ENCODE measurements around the gene CHADL. TPM values are rescaled to one million over a fixed set of nuclear protein-coding genes. Genes with fewer than 3 reads are reported as not detected.
A peak's percentile ranks its signal among the peaks of the same experiment; 100 is the strongest.
"Not testable (repeated sequence)": the region's sequence is repeated elsewhere in the genome, so short reads cannot be mapped to it uniquely, and the experiment has no call there.

Gene CHADL
- total RNA-seq, 1 donor from 2014 or later: 13.1 TPM

- intact Hi-C loops (cut with DNase I); DNase-seq (ENCODE audit: low spot score); ATAC-seq: not testable (repeated sequence)
Observed at GRCh38 chr22:41259756-41260155, 19.0 kb upstream of the CHADL start.

GRCh38 chr22:41257696-41258095 lies 17.0 kb upstream of the CHADL start:
- no peak for DNase-seq (ENCODE audit: low spot score)
- no peak for ATAC-seq
- intact Hi-C loops (cut with DNase I): no loop called here

- ATAC-seq (peak; percentile 72), DNase-seq (ENCODE audit: low spot score) (no peak)
- intact Hi-C loops (cut with DNase I): no loop called here
Observed at GRCh38 chr22:41256254-41257253, 15.8 kb upstream of the CHADL start.

GRCh38 chr22:41254230-41254629 lies 13.5 kb upstream of the CHADL start:
- DNase-seq (ENCODE audit: low spot score) (no peak), ATAC-seq (no peak)
- intact Hi-C loops (cut with DNase I): no loop called here

GRCh38 chr22:41252365-41252764 lies 11.6 kb upstream of the CHADL start:
- DNase-seq (ENCODE audit: low spot score) (no peak), ATAC-seq (no peak)
- intact Hi-C loops (cut with DNase I): no loop called here

GRCh38 chr22:41250127-41250526 lies 9.4 kb upstream of the CHADL start:
- ATAC-seq (no peak), DNase-seq (ENCODE audit: low spot score) (no peak)
- intact Hi-C loops (cut with DNase I): no loop called here

GRCh38 chr22:41249442-41249841 lies 8.7 kb upstream of the CHADL start:
- intact Hi-C loops (cut with DNase I): no loop called here
- ATAC-seq: no peak
- DNase-seq (ENCODE audit: low spot score): no peak

- intact Hi-C loops (cut with DNase I): no loop called here
- peak; percentile 24 for ATAC-seq
- no peak for DNase-seq (ENCODE audit: low spot score)
Observed at GRCh38 chr22:41248758-41249157, 8.0 kb upstream of the CHADL start.

- no peak for ATAC-seq
- intact Hi-C loops (cut with DNase I): no loop called here
- no peak for DNase-seq (ENCODE audit: low spot score)
Observed at GRCh38 chr22:41248314-41248713, 7.6 kb upstream of the CHADL start.

- DNase-seq (ENCODE audit: low spot score) (no peak), ATAC-seq (peak; percentile 21)
- intact Hi-C loops (cut with DNase I): no loop called here
Observed at GRCh38 chr22:41247703-41248102, 7.0 kb upstream of the CHADL start.

- DNase-seq (ENCODE audit: low spot score): no peak
- intact Hi-C loops (cut with DNase I): no loop called here
Observed at GRCh38 chr22:41245917-41246499, 5.3 kb upstream of the CHADL start.

GRCh38 chr22:41243361-41243760 lies 2.6 kb upstream of the CHADL start:
- intact Hi-C loops (cut with DNase I): no loop called here
- ATAC-seq: no peak
- no peak for DNase-seq (ENCODE audit: low spot score)

More at GRCh38 chr22:41245917-41246499, 5.3 kb upstream of the CHADL start:
- no peak for ATAC-seq

GRCh38 chr22:41242396-41243117 lies 1.8 kb upstream of the CHADL start:
- DNase-seq (ENCODE audit: low spot score): no peak
- intact Hi-C loops (cut with DNase I): no loop called here
- no peak for ATAC-seq

- DNase-seq (ENCODE audit: low spot score) (no peak), ATAC-seq (no peak)
Observed at GRCh38 chr22:41241133-41241676, 474 bp upstream of the CHADL start.

GRCh38 chr22:41239443-41240128 lies 1.1 kb downstream of the CHADL start:
- ATAC-seq: no peak
- intact Hi-C loops (cut with DNase I): loop anchor here (5.0 kb wide), 1 partner anchor 608 kb away; no protein-coding TSS in a partner anchor
- DNase-seq (ENCODE audit: low spot score): no peak

More at GRCh38 chr22:41241133-41241676, 474 bp upstream of the CHADL start:
- intact Hi-C loops (cut with DNase I): no loop called here

- no peak for ATAC-seq
- intact Hi-C loops (cut with DNase I): loop anchor here (5.0 kb wide), 1 partner anchor 608 kb away; no protein-coding TSS in a partner anchor
- no peak for DNase-seq (ENCODE audit: low spot score)
Observed at GRCh38 chr22:41238570-41239442, 1.9 kb downstream of the CHADL start.

GRCh38 chr22:41237707-41238569 lies 2.8 kb downstream of the CHADL start:
- ATAC-seq (peak; percentile 55), DNase-seq (ENCODE audit: low spot score) (peak; percentile 74)
- intact Hi-C loops (cut with DNase I): loop anchor here (5.0 kb wide), 1 partner anchor 609 kb away; no protein-coding TSS in a partner anchor
